Neuron (in vitro differentiated cells): ENCODE measurements around the gene IGFBP4.

Source experiments
- H2AFZ ChIP-seq: one replicate; pipeline ENCODE4 v1.6.1; 2013; ENCODE audit warnings: low read depth, mild to moderate bottlenecking, inconsistent platforms, low read length, moderate library complexity
- H3K27me3 ChIP-seq: one replicate; pipeline ENCODE4 v1.6.1; 2013; ENCODE audit warnings: low read length; ENCODE audit not compliant: insufficient read depth
- H3K36me3 ChIP-seq: one replicate; pipeline ENCODE4 v1.6.1; 2013; ENCODE audit warnings: low read length; ENCODE audit not compliant: insufficient read depth
- H3K4me1 ChIP-seq: one replicate; pipeline ENCODE4 v1.6.1; 2013; ENCODE audit warnings: low read length; ENCODE audit not compliant: insufficient read depth
- H3K4me3 ChIP-seq: 2 replicates; pipeline ENCODE4 v1.5.1; 2013; ENCODE audit warnings: mild to moderate bottlenecking, low read length, moderate library complexity
- H3K9me3 ChIP-seq: one replicate; pipeline ENCODE4 v1.6.1; 2013; ENCODE audit warnings: low read length

Gene IGFBP4

GRCh38 chr17:40499551-40500189 is 56.4 kb downstream of the IGFBP4 start:
- H3K36me3 ChIP-seq, result no peaks in the 10 kb centered on the region
- H3K9me3 ChIP-seq, result no peaks in the 10 kb centered on the region
- no peak overlapping the region for H2AFZ ChIP-seq
- peaks cover 17% of the 10 kb centered on the region for H3K27me3 ChIP-seq
- no peak overlapping the region for H3K4me3 ChIP-seq
- no peaks in the 10 kb centered on the region for H3K4me1 ChIP-seq

- peaks cover 17% of the 10 kb centered on the region for H3K27me3 ChIP-seq
- no peaks in the 10 kb centered on the region for H3K9me3 ChIP-seq
- no peaks in the 10 kb centered on the region for H3K4me1 ChIP-seq
- H3K4me3 ChIP-seq, result no peak overlapping the region
- H2AFZ ChIP-seq, result no peak overlapping the region
- H3K36me3 ChIP-seq, result no peaks in the 10 kb centered on the region
Observed at GRCh38 chr17:40500190-40500589, 56.9 kb downstream of the IGFBP4 start.

GRCh38 chr17:40500709-40501108 is 57.5 kb downstream of the IGFBP4 start:
- no peaks in the 10 kb centered on the region for H3K9me3 ChIP-seq
- H3K27me3 ChIP-seq, result peaks cover 17% of the 10 kb centered on the region
- H3K4me1 ChIP-seq, result no peaks in the 10 kb centered on the region
- H2AFZ ChIP-seq, result no peak overlapping the region
- no peaks in the 10 kb centered on the region for H3K36me3 ChIP-seq
- no peak overlapping the region for H3K4me3 ChIP-seq

- H2AFZ ChIP-seq, result no peak within 1 kb of the TSS
- H3K4me3 ChIP-seq, result no peak within 1 kb of the TSS
- peaks cover 17% of the 10 kb centered on the region for H3K27me3 ChIP-seq
Observed at GRCh38 chr17:40501499-40501911, 58.3 kb downstream of the IGFBP4 start, which contains the start of gene TNS4. TSS of gene TNS4 (minus strand) at chr17:40501623. CDS start at chr17:40496425, 5,198 bp downstream.

GRCh38 chr17:40502716-40503115 is 59.5 kb downstream of the IGFBP4 start:
- Histone ChIP-seq H3K4me3 (no peak overlapping the region), H2AFZ (no peak overlapping the region), H3K36me3 (no peaks in the 10 kb centered on the region), H3K9me3 (no peaks in the 10 kb centered on the region), H3K4me1 (no peaks in the 10 kb centered on the region), H3K27me3 (peaks cover 12% of the 10 kb centered on the region)

More at GRCh38 chr17:40501499-40501911, 58.3 kb downstream of the IGFBP4 start, which contains the start of gene TNS4:
- no peaks in the 10 kb centered on the region for H3K36me3 ChIP-seq
- no peaks in the 10 kb centered on the region for H3K9me3 ChIP-seq
- H3K4me1 ChIP-seq, result no peaks in the 10 kb centered on the region

- no peaks in the 10 kb centered on the region for H3K9me3 ChIP-seq
- no peak overlapping the region for H3K4me3 ChIP-seq
- no peaks in the 10 kb centered on the region for H3K36me3 ChIP-seq
- no peak overlapping the region for H2AFZ ChIP-seq
- peaks cover 8% of the 10 kb centered on the region for H3K27me3 ChIP-seq
- no peaks in the 10 kb centered on the region for H3K4me1 ChIP-seq
Observed at GRCh38 chr17:40503154-40503553, 59.9 kb downstream of the IGFBP4 start.

- Histone ChIP-seq H3K9me3 (no peaks in the 10 kb centered on the region), H3K36me3 (no peaks in the 10 kb centered on the region), H3K27me3 (no peaks in the 10 kb centered on the region), H3K4me3 (no peak overlapping the region), H3K4me1 (peaks cover 5% of the 10 kb centered on the region), H2AFZ (no peak overlapping the region)
Observed at GRCh38 chr17:40506786-40507185, 63.5 kb downstream of the IGFBP4 start.
